ENCODE data around the gene GRIFIN.

Gene GRIFIN

GRCh38 chr7:2513702-2514101, 37.5 kb upstream of the GRIFIN start:
- no peak for DNase-seq (ENCODE audit: extremely low read depth in 1 of 2, low read depth in 1 of 2)

- no peak for DNase-seq (ENCODE audit: extremely low read depth in 1 of 2, low read depth in 1 of 2)
Observed at GRCh38 chr7:2512713-2513112, 36.5 kb upstream of the GRIFIN start.

- no peak for DNase-seq (ENCODE audit: extremely low read depth in 1 of 2, low read depth in 1 of 2)
Observed at GRCh38 chr7:2512179-2512661, 36.0 kb upstream of the GRIFIN start.

- no peak for DNase-seq (ENCODE audit: extremely low read depth in 1 of 2, low read depth in 1 of 2)
Observed at GRCh38 chr7:2511769-2512168, 35.6 kb upstream of the GRIFIN start.

- DNase-seq (ENCODE audit: extremely low read depth in 1 of 2, low read depth in 1 of 2), result no peak
Observed at GRCh38 chr7:2510909-2511768, 34.9 kb upstream of the GRIFIN start.

GRCh38 chr7:2510130-2510776, 34.1 kb upstream of the GRIFIN start:
- no peak for DNase-seq (ENCODE audit: extremely low read depth in 1 of 2, low read depth in 1 of 2)

- DNase-seq (ENCODE audit: extremely low read depth in 1 of 2, low read depth in 1 of 2), result no peak
Observed at GRCh38 chr7:2509298-2509906, 33.2 kb upstream of the GRIFIN start.

GRCh38 chr7:2508327-2509215, 32.4 kb upstream of the GRIFIN start:
- peak in 1 of 2 donors; percentile 62 for DNase-seq (ENCODE audit: extremely low read depth in 1 of 2, low read depth in 1 of 2)

- DNase-seq (ENCODE audit: extremely low read depth in 1 of 2, low read depth in 1 of 2), result no peak
Observed at GRCh38 chr7:2507917-2508306, 31.7 kb upstream of the GRIFIN start.

GRCh38 chr7:2507208-2507916, 31.2 kb upstream of the GRIFIN start:
- no peak for DNase-seq (ENCODE audit: extremely low read depth in 1 of 2, low read depth in 1 of 2)

GRCh38 chr7:2505401-2505800, 29.2 kb upstream of the GRIFIN start:
- no peak for DNase-seq (ENCODE audit: extremely low read depth in 1 of 2, low read depth in 1 of 2)

GRCh38 chr7:2504889-2505375, 28.7 kb upstream of the GRIFIN start:
- no peak for DNase-seq (ENCODE audit: extremely low read depth in 1 of 2, low read depth in 1 of 2)

GRCh38 chr7:2504128-2504888, 28.1 kb upstream of the GRIFIN start:
- DNase-seq (ENCODE audit: extremely low read depth in 1 of 2, low read depth in 1 of 2), result no peak

- no peak for DNase-seq (ENCODE audit: extremely low read depth in 1 of 2, low read depth in 1 of 2)
Observed at GRCh38 chr7:2503056-2503941, 27.1 kb upstream of the GRIFIN start.

GRCh38 chr7:2502647-2502966, 26.4 kb upstream of the GRIFIN start:
- no peak for DNase-seq (ENCODE audit: extremely low read depth in 1 of 2, low read depth in 1 of 2)

- DNase-seq (ENCODE audit: extremely low read depth in 1 of 2, low read depth in 1 of 2), result no peak
Observed at GRCh38 chr7:2501947-2502646, 25.9 kb upstream of the GRIFIN start.

GRCh38 chr7:2500701-2501100, 24.5 kb upstream of the GRIFIN start:
- no peak for DNase-seq (ENCODE audit: extremely low read depth in 1 of 2, low read depth in 1 of 2)
